H1 (cell line): ENCODE measurements around the gene CLDN9. TPM values are rescaled to one million over a fixed set of nuclear protein-coding genes. Genes with fewer than 3 reads are reported as not detected.
A peak's percentile ranks its signal among the peaks of the same experiment; 100 is the strongest.

Experiments
- BACH1 ChIP-seq: IDR thresholded peaks from 2 replicates; pipeline ENCODE4 v1.6.1; 2012; ENCODE audit warnings: low read length, improper control_type of control experiment
- CBX5 ChIP-seq: fragments of 300-800, 300-1000 bp; sonication (generic); IDR thresholded peaks from 2 replicates; pipeline ENCODE4 v1.7.1; 2016; ENCODE audit warnings: antibody characterized with exemption, low read length, low read depth
- CREB1 ChIP-seq: IDR thresholded peaks from 2 replicates; pipeline ENCODE4 v1.6.1; 2012; ENCODE audit warnings: inconsistent platforms
- E2F6 ChIP-seq: IDR thresholded peaks from 2 replicates; pipeline ENCODE4 v1.6.1; 2012; ENCODE audit warnings: inconsistent platforms
- EGR1 ChIP-seq: IDR thresholded peaks from 2 replicates; pipeline ENCODE4 v1.6.1; 2011; ENCODE audit warnings: low read depth, low read length, borderline replicate concordance
- EZH2 ChIP-seq: fragments of 200-600 bp; sonication (generic); IDR thresholded peaks from 2 replicates; pipeline ENCODE4 v1.7.1; 2012; ENCODE audit warnings: low read depth, mild to moderate bottlenecking, moderate library complexity, low read length, inconsistent platforms; ENCODE audit not compliant: severe bottlenecking
- FOSL1 ChIP-seq: IDR thresholded peaks from 2 replicates; pipeline ENCODE4 v1.6.1; 2011; ENCODE audit warnings: mild to moderate bottlenecking, low read depth, low read length, moderate library complexity; ENCODE audit not compliant: insufficient read depth
- GABPA ChIP-seq: IDR thresholded peaks from 2 replicates; pipeline ENCODE4 v1.6.1; 2011; ENCODE audit warnings: mild to moderate bottlenecking, low read length, moderate library complexity, borderline replicate concordance; ENCODE audit not compliant: insufficient read depth
- HDAC2 ChIP-seq, 2 experiments: fragments of 300-600 bp in 1 of 2; sonication (generic) in 1 of 2; IDR thresholded peaks; 2 replicates each; pipeline ENCODE4 v1.6.1; 2011 to 2012; ENCODE audit warnings: low read depth in 2 of 2, low read length in 2 of 2, mild to moderate bottlenecking in 2 of 2, moderate library complexity in 2 of 2, borderline replicate concordance in 1 of 2, inconsistent platforms in 1 of 2
- JUN ChIP-seq: IDR thresholded peaks from 2 replicates; pipeline ENCODE4 v1.6.1; 2011; ENCODE audit warnings: low read depth, mild to moderate bottlenecking, improper control_type of control experiment, low read length
- KDM5A ChIP-seq: fragments of 200-600 bp; IDR thresholded peaks from 2 replicates; pipeline ENCODE4 v1.7.1; 2012; ENCODE audit warnings: mild to moderate bottlenecking, low read length, inconsistent platforms, mixed read lengths
- POLR2AphosphoS5 ChIP-seq: IDR thresholded peaks from 2 replicates; pipeline ENCODE4 v1.6.1; 2011; ENCODE audit warnings: low read depth, low read length
- RBBP5 ChIP-seq: IDR thresholded peaks from 2 replicates; pipeline ENCODE4 v1.7.1; 2012; ENCODE audit warnings: low read depth, mild to moderate bottlenecking, inconsistent platforms, low read length, moderate library complexity, borderline replicate concordance
- SIN3A ChIP-seq, 2 experiments: IDR thresholded peaks in 1 of 2; conservative IDR thresholded peaks in 1 of 2; 2 replicates each; pipeline ENCODE4 v1.6.1; 2011 to 2012; ENCODE audit warnings: low read length in 2 of 2, improper control_type of control experiment in 1 of 2, low read depth in 1 of 2, mild to moderate bottlenecking in 1 of 2
- SIRT6 ChIP-seq: IDR thresholded peaks from one replicate; pipeline ENCODE4 v1.7.1; 2012; ENCODE audit warnings: low read length, inconsistent platforms
- SP2 ChIP-seq: IDR thresholded peaks from 2 replicates; pipeline ENCODE4 v1.6.1; 2012; ENCODE audit warnings: mild to moderate bottlenecking, low read length, inconsistent platforms
- SUZ12 ChIP-seq: fragments of 200-600 bp; sonication (generic); IDR thresholded peaks from 2 replicates; pipeline ENCODE4 v1.6.1; 2012; ENCODE audit warnings: mild to moderate bottlenecking, inconsistent platforms, low read length, moderate library complexity, mixed read lengths
- TAF7 ChIP-seq: optimal IDR thresholded peaks from 2 replicates; pipeline ENCODE3; 2011; ENCODE audit warnings: low read depth, mild to moderate bottlenecking, inconsistent platforms, low read length, moderate library complexity, borderline replicate concordance
- TBP ChIP-seq: IDR thresholded peaks from 2 replicates; pipeline ENCODE4 v1.6.1; 2011; ENCODE audit warnings: low read depth, low read length, improper control_type of control experiment
- TEAD4 ChIP-seq: IDR thresholded peaks from 2 replicates; pipeline ENCODE4 v1.6.1; 2012; ENCODE audit warnings: low read depth, low read length, inconsistent platforms, mixed read lengths
- polyA plus RNA-seq, 7 experiments: library from polyadenylated mRNA; depleted of rRNA in 3 of 7; stranded (reverse) in 5 of 7; unstranded in 2 of 7; fragments of >200 nt in 5 of 7; fragments of 200-250 nt in 2 of 7; gene quantifications; 1 replicate in 5 of 7; 2 replicates in 1 of 7; 4 replicates in 1 of 7; pipeline versions ENCODE4 v1.2.1 to v1.2.3, GENCODE V29; 2011 to 2013; ENCODE audit warnings: missing spikeins in 2 of 7, mixed read lengths in 2 of 7
- total RNA-seq: library from RNA; stranded (reverse); fragmentation: NEBNext Ultra II Directional; extraction: Animal tissue kit (Norgen Biotek cat#: 25700); gene quantifications from 2 replicates; pipeline ENCODE4 v1.2.1, GENCODE V29; 2021
- TF ChIP-seq, protein P1 (sequence below): IDR thresholded peaks from 2 replicates; pipeline ENCODE4 v1.6.1; 2011; ENCODE audit warnings: low read length, improper control_type of control experiment

Gene CLDN9
- total and polyA plus RNA-seq, 2 of the 8 experiments (the other 6 are each of a cell fraction or from before 2014, with no cell fraction given): 0.60 to 0.89 TPM

GRCh38 chr16:3020604-3021448, 8.1 kb downstream of the CLDN9 start (continued):
- TF ChIP-seq BACH1 (no peak), E2F6 (0 out of 2 replicates have a peak, but pooled peaks have one; percentile 21), RBBP5 (no peak), SIN3A (conservative IDR thresholded peaks at IDR 0.05 in 1 of 2, IDR thresholded peaks at IDR 0.05 in 1 of 2; ENCODE audit: low read depth in 1 of 2, low read length in 2 of 2) (peak in 1 of 2 experiments; percentile 82; a peak in 1 of 4 replicates), EZH2 (no peak), GABPA (no peak), FOSL1 (no peak), CBX5 (no peak), TEAD4 (peak; percentile 4; the same call in 1 of the 2 replicates), KDM5A (no peak), TBP (peak; percentile 5; the same call in 1 of the 2 replicates), SIRT6 (no peak), SP2 (no peak), CREB1 (peak; percentile 65), SUZ12 (no peak), HDAC2 (IDR thresholded peaks at IDR 0.05; ENCODE audit: borderline replicate concordance in 1 of 2, low read depth in 2 of 2, low read length in 2 of 2) (no peak; a peak in 1 of 4 replicates), POLR2AphosphoS5 (no peak; the same call in none of the 2 replicates), JUN (peak; percentile 87), EGR1 (no peak), TAF7 (peak; percentile 47)
- TF ChIP-seq, protein P1, sequence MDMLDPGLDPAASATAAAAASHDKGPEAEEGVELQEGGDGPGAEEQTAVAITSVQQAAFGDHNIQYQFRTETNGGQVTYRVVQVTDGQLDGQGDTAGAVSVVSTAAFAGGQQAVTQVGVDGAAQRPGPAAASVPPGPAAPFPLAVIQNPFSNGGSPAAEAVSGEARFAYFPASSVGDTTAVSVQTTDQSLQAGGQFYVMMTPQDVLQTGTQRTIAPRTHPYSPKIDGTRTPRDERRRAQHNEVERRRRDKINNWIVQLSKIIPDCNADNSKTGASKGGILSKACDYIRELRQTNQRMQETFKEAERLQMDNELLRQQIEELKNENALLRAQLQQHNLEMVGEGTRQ: no peak; the same call in 1 of the 2 replicates
